GM18951 (cell line): Measurements from ENCODE around the gene FAM174B.

Experiments
- POLR2A ChIP-seq: IDR thresholded peaks from 4 replicates; pipeline ENCODE4 v1.6.1; 2011; ENCODE audit warnings: mild to moderate bottlenecking; ENCODE audit not compliant: insufficient read length, insufficient read depth; ENCODE audit errors: extremely low read depth
- in situ Hi-C: fragments of 300-500 bp; cut with MboI; formaldehyde crosslinking; loops from one replicate; pipeline ENCODE4 v1.12.0; 2022; ENCODE audit warnings: low sequenced_read_pairs, mixed read lengths, inconsistent platforms; ENCODE audit not compliant: unreplicated experiment

FAM174B gene

DNA sequence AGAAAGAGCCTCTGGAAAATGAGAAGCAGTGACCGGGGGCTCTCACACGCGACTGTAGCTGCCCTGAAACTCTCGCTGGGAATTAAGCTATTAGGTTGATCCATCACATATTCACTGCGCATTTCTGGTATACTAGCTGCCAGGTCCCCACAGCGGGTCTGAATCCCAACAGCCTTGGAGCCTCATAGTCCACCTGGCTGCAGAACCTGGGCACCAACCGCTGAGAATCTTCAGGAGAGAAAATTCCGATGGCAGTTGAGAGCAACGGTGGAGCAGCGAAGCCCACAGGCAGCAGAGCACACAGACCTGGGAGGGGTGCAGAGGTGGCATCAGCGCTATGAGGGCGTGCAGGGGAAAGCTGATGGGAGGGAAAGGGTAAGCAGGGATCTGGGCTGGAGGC, 75.1 kb downstream of the FAM174B start:
- in situ Hi-C loops, result no loop called here
- TF ChIP-seq POLR2A, result no peak

DNA sequence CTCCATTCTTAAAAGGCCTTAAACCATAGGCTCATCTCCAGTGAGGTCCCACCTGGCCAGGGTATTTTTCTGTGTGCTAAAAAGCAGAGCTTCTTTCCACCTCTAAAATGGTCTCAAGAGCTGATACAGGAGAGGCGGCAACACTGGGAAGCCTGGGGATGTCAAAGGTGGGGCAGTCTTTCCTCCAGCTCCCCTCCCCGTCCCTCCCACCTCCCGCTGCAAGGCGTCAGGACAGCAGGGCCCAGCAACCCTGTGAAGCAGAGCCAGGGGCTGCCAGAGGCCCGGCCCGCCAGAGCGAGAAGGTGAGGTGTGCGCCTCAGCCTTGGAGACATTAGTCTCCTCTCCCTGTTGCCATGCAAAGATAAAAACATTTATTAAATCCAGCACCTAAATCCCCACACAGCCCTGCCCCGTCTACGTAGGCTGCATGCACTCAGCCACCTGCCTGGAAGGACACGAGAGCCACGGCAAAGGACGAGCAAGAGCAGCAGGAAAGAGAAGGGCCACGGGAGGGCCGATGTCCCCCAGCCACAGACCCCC, 75.6 kb downstream of the FAM174B start:
- in situ Hi-C loops, result no loop called here
- no peak for TF ChIP-seq POLR2A

DNA sequence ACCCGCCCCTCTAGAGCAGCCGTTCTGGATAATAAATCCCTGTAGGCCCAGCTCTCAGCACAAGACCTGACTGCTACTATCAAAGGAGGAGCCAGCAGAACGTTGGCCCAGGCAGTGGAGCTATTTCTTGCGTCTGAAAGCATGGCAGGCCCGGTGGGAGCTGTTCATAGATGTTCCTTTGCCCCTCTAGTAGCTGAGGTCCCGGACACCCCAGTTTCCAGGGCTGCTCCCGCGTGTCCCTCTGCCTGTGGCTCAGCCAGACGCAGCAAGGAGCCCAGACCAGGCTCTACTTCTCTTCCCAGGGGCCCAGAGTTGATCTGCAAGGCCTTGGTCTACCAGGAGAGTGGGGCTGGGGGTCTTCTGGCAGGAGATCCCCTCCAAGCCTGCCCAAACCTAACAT, 76.1 kb downstream of the FAM174B start:
- in situ Hi-C loops, result no loop called here
- no peak for TF ChIP-seq POLR2A

- in situ Hi-C loops, result no loop called here
- TF ChIP-seq POLR2A, result no peak
Measured at GRCh38 chr15:92578096-92578835, 77.3 kb downstream of the FAM174B start.

DNA sequence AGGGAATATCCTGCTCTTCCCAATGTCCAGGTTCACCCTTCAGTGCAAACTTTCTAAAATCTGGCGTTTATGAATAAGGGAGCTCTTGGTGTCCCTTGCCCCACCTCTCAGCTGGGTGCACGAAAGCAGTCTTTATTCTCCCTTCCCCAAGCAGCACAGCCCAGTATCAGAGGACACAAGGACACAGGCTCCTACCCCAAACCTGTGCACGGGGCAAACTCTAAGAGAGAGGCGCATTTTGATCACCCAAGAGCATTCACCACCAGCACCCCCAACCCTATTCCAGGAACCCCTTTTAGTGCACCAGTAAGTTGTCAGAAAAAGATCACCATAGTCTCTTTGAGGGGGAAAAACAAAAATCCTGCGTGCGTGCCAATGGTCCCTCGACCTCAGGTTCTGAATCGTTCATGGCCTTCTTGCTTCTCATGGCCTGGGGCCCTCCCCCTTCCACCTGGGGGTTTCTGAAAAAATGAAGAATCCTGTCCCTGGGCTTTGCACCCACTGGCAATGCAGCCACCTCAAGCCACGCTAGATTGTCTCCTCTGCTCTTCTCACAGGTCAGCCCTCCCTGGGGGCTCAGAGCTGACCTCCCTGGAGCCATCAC, 78.9 kb downstream of the FAM174B start:
- in situ Hi-C loops, result no loop called here
- no peak for TF ChIP-seq POLR2A

- no peak for TF ChIP-seq POLR2A
- in situ Hi-C loops, result no loop called here
Measured at GRCh38 chr15:92574566-92574965, 81.0 kb downstream of the FAM174B start.

- no peak for TF ChIP-seq POLR2A
- in situ Hi-C loops, result no loop called here
Measured at GRCh38 chr15:92574161-92574560, 81.4 kb downstream of the FAM174B start.

GRCh38 chr15:92571824-92572223, 83.8 kb downstream of the FAM174B start:
- no peak for TF ChIP-seq POLR2A
- in situ Hi-C loops, result no loop called here

GRCh38 chr15:92570391-92570790, 85.2 kb downstream of the FAM174B start:
- no peak for TF ChIP-seq POLR2A
- in situ Hi-C loops, result no loop called here

DNA sequence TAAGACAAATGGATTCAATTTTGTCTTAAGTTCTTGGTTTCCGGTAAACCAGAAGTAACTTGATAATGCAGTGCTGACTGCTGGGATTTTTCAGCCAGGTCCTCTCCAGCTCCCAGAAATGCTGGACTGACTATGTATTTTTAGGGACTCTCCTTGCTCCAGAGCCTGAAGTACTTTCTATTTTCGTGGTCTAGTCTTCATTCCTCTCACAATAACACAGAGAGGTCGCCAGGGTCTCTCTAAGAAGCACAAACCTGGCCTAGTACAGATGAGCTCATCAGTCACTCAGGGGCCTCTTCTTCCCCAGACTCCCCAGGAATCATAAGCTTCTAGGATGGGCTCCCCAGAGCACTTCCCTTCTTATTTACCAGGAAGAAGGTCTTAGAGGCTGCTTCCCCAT, 85.8 kb downstream of the FAM174B start:
- in situ Hi-C loops, result no loop called here

More for the DNA sequence above, 85.8 kb downstream of the FAM174B start:
- no peak for TF ChIP-seq POLR2A
